PFSK-1 (cell line): ENCODE data around the gene KIAA0040.

ENCODE experiments used
- FOXP2 ChIP-seq: optimal IDR thresholded peaks from 2 replicates; pipeline ENCODE3; 2011; ENCODE audit warnings: borderline replicate concordance, control low read depth, inconsistent platforms; ENCODE audit not compliant: insufficient read depth; ENCODE audit errors: extremely low read length, extremely low read depth
- POLR2AphosphoS5 ChIP-seq: IDR thresholded peaks from 2 replicates; pipeline ENCODE4 v1.6.1; 2012; ENCODE audit warnings: low read depth, mild to moderate bottlenecking, control low read depth, low read length, moderate library complexity
- REST ChIP-seq, 2 experiments: IDR thresholded peaks; 2 replicates each; pipeline versions ENCODE4 v1.6.1 to v1.8.0; 2011 to 2012; ENCODE audit warnings: low read depth in 2 of 2, low read length in 2 of 2, control low read depth in 1 of 2, inconsistent platforms in 1 of 2, mild to moderate bottlenecking in 1 of 2, moderate library complexity in 1 of 2; ENCODE audit not compliant: insufficient read depth in 1 of 2
- SIN3A ChIP-seq: IDR thresholded peaks from 2 replicates; pipeline ENCODE4 v1.6.1; 2012; ENCODE audit warnings: mild to moderate bottlenecking, low read length, moderate library complexity, borderline replicate concordance; ENCODE audit not compliant: insufficient read depth
- TAF1 ChIP-seq: IDR thresholded peaks from 2 replicates; pipeline ENCODE4 v1.6.1; 2012; ENCODE audit warnings: low read length, control low read depth, borderline replicate concordance; ENCODE audit not compliant: insufficient read depth

GRCh38 chr1:175114996-175115395, 77.6 kb downstream of the KIAA0040 start:
- no peak for TF ChIP-seq POLR2AphosphoS5
- no peak for TF ChIP-seq SIN3A
- TF ChIP-seq REST (IDR thresholded peaks at IDR 0.05; ENCODE audit: insufficient read depth in 1 of 2, low read depth in 2 of 2, low read length in 2 of 2), result no peak
- no peak for TF ChIP-seq TAF1
- no peak for TF ChIP-seq FOXP2
